Naive B cell (primary cell): Measurements from ENCODE around the gene FUS. TPM values are rescaled to one million over a fixed set of nuclear protein-coding genes. Genes with fewer than 3 reads are reported as not detected.
"Not testable (repeated sequence)": the region's sequence is repeated elsewhere in the genome, so short reads cannot be mapped to it uniquely, and the experiment has no call there.

Experiments
- ATAC-seq, 2 donors: fragments of 150-1000 bp; cut with Tn5 transposase; 2 replicates each; pipeline ENCODE4 v1.10.0; 2021; ENCODE audit warnings: low read depth in 2 of 2, mild to moderate bottlenecking in 2 of 2, moderate library complexity in 2 of 2
- DNase-seq: peaks from one replicate; pipeline ENCODE4 v3.0.0; 2022
- H3K27ac Mint-ChIP-seq, 6 donors: one replicate each; pipeline ENCODE4 v1.8.0; 2020 to 2022; ENCODE audit warnings: mild to moderate bottlenecking in 6 of 6, mixed read lengths in 6 of 6, moderate library complexity in 5 of 6, inconsistent platforms in 2 of 6
- H3K27me3 Mint-ChIP-seq, 3 donors: one replicate each; pipeline ENCODE4 v1.8.0; 2021 to 2022; ENCODE audit warnings: mixed read lengths in 3 of 3, mild to moderate bottlenecking in 1 of 3
- H3K36me3 Mint-ChIP-seq, 2 donors: one replicate each; pipeline ENCODE4 v1.8.0; 2020 to 2022; ENCODE audit warnings: mixed read lengths in 2 of 2, inconsistent platforms in 1 of 2, mild to moderate bottlenecking in 1 of 2
- H3K4me1 Mint-ChIP-seq, 3 donors: one replicate each; pipeline ENCODE4 v1.8.0; 2020 to 2022; ENCODE audit warnings: mixed read lengths in 3 of 3, inconsistent platforms in 1 of 3, mild to moderate bottlenecking in 1 of 3, moderate library complexity in 1 of 3
- H3K4me3 Mint-ChIP-seq, 8 donors: one replicate each; pipeline ENCODE4 v1.8.0; 2020 to 2022; ENCODE audit warnings: mild to moderate bottlenecking in 8 of 8, mixed read lengths in 8 of 8, moderate library complexity in 8 of 8, inconsistent platforms in 2 of 8
- H3K9me3 Mint-ChIP-seq, 7 donors: one replicate each; pipeline ENCODE4 v1.8.0; 2020 to 2022; ENCODE audit warnings: mixed read lengths in 7 of 7, mild to moderate bottlenecking in 5 of 7, inconsistent platforms in 2 of 7, moderate library complexity in 1 of 7
- polyA plus RNA-seq, 6 donors: library from polyadenylated mRNA; unstranded; fragments of 300-500 nt; fragmentation: Illumina TruSeq; gene quantifications; one replicate each; pipeline ENCODE4 v1.2.3, GENCODE V29; 2021; ENCODE audit warnings: low read depth in 6 of 6

The FUS gene
- polyA plus RNA-seq, 6 donors from 2014 or later: 79.0 to 177 (median 145) TPM

DNA sequence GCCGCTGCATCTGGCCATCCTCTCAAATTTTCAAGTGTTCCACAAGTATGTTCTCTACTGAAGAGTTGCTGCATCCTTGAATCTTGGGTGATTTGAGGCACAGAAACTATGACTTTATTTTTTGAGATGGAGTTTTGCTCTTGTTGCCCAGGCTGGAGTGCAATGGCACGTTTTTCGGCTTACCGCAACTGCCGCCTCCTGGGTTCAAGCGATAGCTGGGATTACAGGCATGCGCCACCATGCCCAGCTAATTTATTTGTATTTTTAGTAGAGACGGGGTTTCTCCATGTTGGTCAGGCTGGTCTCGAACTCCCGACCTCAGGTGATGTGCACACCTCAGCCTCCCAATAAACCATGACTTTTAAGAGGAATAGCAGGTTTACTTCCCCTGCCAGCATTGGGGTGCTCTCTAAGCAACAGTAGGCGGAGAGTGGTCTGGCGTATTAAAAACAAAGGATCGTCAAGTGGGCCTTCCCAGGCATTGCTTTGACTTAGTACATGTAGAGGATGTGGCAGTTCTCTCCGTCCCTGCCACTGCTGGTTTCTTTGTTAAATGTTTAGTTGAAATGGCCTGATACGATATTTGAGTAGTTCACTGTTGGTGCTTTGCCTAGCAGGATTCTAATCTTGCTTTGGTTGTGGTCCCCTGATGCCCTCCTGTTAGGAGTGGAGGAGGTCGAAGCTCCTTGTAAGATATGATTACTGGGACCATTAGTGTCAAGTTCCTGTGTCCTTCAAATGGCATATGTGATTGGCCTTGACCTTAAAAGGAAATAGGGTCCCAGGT lies 13.1 kb downstream of the FUS start:
- DNase-seq (no peak), ATAC-seq (no peak)
- H3K4me1 Mint-ChIP-seq: peaks cover 30 to 50% (median 36%) of the 10 kb centered on the region in 3 donors
- H3K36me3 Mint-ChIP-seq: peaks cover 39 to 40% of the 10 kb centered on the region in 2 donors
- H3K4me3 Mint-ChIP-seq: no peak overlapping the region
- H3K27ac Mint-ChIP-seq: peak overlapping the region in 3 of 6 donors; percentile 16 to 73 (median 26)
- H3K9me3 Mint-ChIP-seq: no peaks in the 10 kb centered on the region
- H3K27me3 Mint-ChIP-seq: no peaks in the 10 kb centered on the region

DNA sequence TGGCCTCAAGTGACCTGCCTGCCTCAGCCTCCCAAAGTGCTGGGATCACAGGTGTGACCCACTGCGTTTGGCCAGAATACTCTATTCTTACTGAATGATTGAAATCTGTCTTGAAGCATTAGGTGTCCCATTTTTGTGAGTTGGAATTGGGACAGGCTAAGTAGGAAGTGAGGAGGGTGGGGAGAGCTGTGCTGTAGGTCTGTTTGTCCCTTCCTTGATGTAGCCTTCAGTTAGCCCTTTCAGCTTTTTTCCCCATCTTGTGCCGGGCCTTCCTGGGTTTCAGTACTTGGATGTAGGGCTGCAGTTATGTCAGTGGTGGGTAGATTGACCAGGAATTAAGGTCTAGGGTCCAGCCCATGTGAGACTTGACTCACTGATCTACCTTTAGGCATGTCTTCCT lies 13.9 kb downstream of the FUS start:
- Mint-ChIP-seq H3K4me3 (peak overlapping the region in 1 of 8 donors; percentile 22), H3K27me3 (no peaks in the 10 kb centered on the region), H3K4me1 (peaks cover 34 to 54% (median 41%) of the 10 kb centered on the region in 3 donors), H3K36me3 (peaks cover 32 to 37% of the 10 kb centered on the region in 2 donors), H3K9me3 (no peaks in the 10 kb centered on the region), H3K27ac (peak overlapping the region in 2 of 6 donors; percentile 28 to 72)
- ATAC-seq (no peak), DNase-seq (no peak)

DNA sequence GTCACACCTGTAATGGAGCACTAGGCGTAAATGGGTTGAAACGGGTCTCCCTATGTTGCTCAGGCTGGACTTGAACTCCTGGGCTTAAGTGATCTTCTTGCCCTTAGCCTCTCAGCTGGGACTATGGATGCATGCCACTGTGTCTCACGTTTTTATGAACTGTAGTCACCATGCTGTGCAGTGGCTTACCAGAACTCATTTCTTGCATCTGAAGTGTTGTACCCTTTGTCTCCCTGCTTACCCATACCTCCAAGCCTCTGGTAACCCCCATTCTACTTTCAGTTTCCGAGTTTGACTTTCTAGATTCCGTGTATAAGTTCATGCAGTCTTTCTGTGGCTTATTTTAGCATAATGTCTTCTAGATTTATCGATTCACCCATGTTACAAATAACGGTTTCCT lies 15.0 kb downstream of the FUS start:
- H3K9me3 Mint-ChIP-seq: no peaks in the 10 kb centered on the region
- H3K4me3 Mint-ChIP-seq: peak overlapping the region in 1 of 8 donors; percentile 55
- peaks cover 38 to 58% (median 39%) of the 10 kb centered on the region in 3 donors for H3K4me1 Mint-ChIP-seq
- ATAC-seq (no peak), DNase-seq (no peak)
- no peaks in the 10 kb centered on the region for H3K27me3 Mint-ChIP-seq
- peak overlapping the region in 1 of 6 donors; percentile 54 for H3K27ac Mint-ChIP-seq
- peaks cover 22 to 27% of the 10 kb centered on the region in 2 donors for H3K36me3 Mint-ChIP-seq

DNA sequence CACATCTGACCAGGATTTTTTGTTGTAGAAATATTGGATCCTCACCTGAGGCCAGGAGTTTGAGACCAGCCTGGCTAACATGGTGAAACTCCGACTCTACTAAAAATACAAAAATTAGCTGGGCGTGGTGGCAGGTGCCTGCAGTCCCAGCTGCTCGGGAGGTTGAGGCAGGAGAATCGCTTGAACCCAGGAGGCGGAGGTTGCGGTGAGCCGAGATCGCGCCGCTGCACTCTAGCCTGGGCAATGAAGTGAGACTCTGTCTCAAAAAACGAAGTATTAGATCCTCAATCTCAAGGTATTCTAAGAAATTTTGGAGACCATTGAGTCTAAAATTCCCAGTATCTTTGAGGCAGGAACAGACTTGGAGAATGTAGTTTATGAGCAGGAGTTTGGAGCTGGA lies 15.9 kb downstream of the FUS start:
- DNase-seq, H3K27me3 Mint-ChIP-seq, ATAC-seq, H3K4me3 Mint-ChIP-seq, H3K9me3 Mint-ChIP-seq: not testable (repeated sequence)
- Mint-ChIP-seq H3K27ac (peak overlapping the region in 1 of 6 donors; percentile 24), H3K4me1 (peaks cover 35 to 65% (median 37%) of the 10 kb centered on the region in 3 donors), H3K36me3 (peaks cover 15 to 18% of the 10 kb centered on the region in 2 donors)

DNA sequence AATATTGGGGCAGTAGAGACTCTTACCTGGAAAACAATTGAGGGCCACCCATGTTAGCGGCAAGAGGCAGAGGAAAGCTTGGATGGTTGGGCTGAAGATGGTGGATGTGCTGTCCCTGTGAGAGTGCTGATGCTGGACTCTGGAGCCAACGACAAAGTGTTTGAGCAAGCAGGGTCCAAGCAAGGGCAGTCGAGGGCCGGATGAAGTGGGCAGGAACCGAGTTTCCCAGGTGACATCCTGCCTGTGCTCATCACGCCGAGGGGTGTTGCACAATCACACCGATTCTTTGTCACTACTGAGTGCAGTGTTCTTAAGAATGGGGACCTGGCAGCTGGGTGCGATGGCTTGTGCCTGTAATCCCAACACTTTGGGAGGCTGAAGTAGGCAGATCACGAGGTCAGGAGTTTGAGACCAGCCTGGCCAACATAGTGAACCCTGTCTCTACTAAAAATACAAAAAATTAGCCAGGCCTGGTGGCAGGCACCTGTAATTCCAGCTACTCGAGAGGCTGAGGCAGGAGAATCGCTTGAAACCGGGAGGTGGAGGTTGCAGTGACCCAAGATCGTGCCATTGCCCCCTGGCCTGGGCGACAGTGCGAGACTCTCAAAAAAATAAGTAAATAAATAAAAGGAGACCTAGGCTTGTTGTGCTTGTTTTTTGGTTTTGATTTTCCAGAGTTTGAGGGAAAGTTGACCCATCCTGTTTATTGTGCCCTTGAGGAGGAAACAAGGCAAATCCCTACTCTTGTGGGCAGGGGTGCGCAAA lies 16.6 kb downstream of the FUS start:
- Mint-ChIP-seq H3K27me3 (no peaks in the 10 kb centered on the region), H3K27ac (no peak overlapping the region), H3K4me1 (peaks cover 37 to 68% (median 40%) of the 10 kb centered on the region in 3 donors), H3K4me3 (no peak overlapping the region), H3K9me3 (no peaks in the 10 kb centered on the region), H3K36me3 (peaks cover 11 to 13% of the 10 kb centered on the region in 2 donors)
- ATAC-seq: no peak
- no peak for DNase-seq

DNA sequence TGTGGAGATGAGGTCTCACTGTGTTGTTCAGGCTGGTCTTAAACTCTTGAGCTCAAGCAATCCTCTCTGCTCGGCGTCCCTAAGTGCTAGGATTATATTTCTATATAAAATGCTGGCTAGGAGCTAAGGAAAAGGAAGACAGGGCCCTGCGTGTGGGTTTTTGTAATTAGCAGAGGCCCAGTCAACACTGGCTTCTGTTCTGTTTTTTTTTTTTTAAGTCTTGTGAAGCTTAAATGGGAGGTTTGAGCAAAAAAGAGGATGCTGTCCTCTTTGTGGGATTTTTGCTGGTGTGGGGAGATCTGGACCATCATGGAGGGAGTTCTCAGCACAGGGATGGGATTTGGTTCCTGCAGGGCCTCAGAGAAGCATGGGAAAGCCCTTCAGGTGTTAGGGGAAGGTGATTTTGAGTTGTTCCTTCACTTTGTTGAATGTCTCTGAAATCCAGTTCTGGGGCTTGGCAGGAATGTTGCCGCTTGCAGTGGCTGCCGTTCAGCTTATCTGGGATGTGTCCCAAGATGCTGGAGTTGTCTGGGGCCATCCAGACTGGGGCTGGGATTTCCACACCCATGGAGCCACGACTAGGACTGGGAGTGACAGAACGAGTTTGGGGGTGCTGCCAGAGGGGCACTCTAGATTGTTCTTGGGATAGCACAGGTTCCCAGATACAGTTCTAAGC lies 18.4 kb downstream of the FUS start:
- ATAC-seq (no peak), DNase-seq (no peak)
- H3K27ac Mint-ChIP-seq: peak overlapping the region in 2 of 6 donors; percentile 28 to 43
- H3K36me3 Mint-ChIP-seq: peaks cover 4 to 6% of the 10 kb centered on the region in 2 donors
- peaks cover 39 to 67% (median 43%) of the 10 kb centered on the region in 3 donors for H3K4me1 Mint-ChIP-seq
- no peaks in the 10 kb centered on the region for H3K27me3 Mint-ChIP-seq
- H3K9me3 Mint-ChIP-seq: no peaks in the 10 kb centered on the region
- peak overlapping the region in 1 of 8 donors; percentile 91 for H3K4me3 Mint-ChIP-seq

DNA sequence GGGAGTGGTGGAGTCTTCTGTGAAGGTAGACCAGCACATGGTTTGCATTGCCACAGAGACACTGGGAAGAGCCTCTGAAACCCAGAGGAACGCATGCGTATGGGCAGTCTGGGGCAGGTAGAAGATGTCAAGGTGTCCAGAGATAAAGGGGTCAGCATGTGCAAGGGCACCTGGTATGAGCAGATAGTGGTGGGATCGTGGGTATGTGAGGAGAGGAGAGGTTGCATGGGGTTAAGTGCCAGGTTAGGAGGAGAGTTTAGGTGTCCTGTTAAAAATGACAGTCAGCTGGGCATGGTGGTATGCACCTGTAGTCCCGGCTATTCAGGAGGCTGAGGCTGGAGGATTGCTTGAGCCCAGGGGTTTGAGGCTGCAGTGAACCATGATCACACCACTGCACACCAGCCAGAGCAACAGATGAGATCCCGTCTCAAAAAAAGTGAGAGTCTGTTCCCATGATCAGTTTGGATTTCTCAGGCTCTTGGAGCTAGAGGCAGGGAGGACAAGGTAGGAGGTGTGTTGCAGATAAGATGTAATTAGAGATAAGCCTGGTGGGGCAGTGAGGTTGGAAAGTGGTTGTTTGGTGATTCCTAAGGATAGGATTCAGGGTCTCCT lies 19.6 kb downstream of the FUS start:
- H3K27me3 Mint-ChIP-seq: no peaks in the 10 kb centered on the region
- H3K4me3 Mint-ChIP-seq: peak overlapping the region in 6 of 8 donors; percentile 2 to 95 (median 60)
- no peaks in the 10 kb centered on the region for H3K36me3 Mint-ChIP-seq
- ATAC-seq (no peak), DNase-seq (no peak)
- peak overlapping the region in 2 of 6 donors; percentile 7 to 86 for H3K27ac Mint-ChIP-seq
- peaks cover 40 to 73% (median 48%) of the 10 kb centered on the region in 3 donors for H3K4me1 Mint-ChIP-seq
- no peaks in the 10 kb centered on the region for H3K9me3 Mint-ChIP-seq

DNA sequence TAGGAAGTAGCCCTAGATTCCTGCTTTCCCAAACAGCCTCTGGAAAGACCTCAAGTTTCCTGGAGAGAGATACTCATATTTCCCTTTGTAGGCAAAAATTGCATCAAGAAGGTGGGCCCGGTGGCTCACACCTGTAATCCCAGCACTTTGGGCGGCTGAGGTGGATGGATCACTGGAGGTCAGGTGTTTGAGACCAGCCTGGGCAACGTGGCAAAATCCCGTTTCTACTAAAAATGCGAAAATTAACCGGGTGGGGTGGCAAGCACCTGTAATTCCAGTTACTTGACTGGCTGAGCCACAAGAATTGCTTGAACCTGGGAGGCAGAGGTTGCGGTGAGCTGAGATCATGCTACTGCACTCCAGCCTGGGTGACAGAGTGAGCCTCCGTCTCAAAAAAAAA lies 20.2 kb downstream of the FUS start:
- H3K4me3 Mint-ChIP-seq: peak overlapping the region in 6 of 8 donors; percentile 2 to 95 (median 60)
- peak overlapping the region in 1 of 6 donors; percentile 26 for H3K27ac Mint-ChIP-seq
- not testable (repeated sequence) for H3K9me3 Mint-ChIP-seq, ATAC-seq, H3K27me3 Mint-ChIP-seq, DNase-seq, H3K36me3 Mint-ChIP-seq
- peaks cover 45 to 74% (median 54%) of the 10 kb centered on the region in 3 donors for H3K4me1 Mint-ChIP-seq

DNA sequence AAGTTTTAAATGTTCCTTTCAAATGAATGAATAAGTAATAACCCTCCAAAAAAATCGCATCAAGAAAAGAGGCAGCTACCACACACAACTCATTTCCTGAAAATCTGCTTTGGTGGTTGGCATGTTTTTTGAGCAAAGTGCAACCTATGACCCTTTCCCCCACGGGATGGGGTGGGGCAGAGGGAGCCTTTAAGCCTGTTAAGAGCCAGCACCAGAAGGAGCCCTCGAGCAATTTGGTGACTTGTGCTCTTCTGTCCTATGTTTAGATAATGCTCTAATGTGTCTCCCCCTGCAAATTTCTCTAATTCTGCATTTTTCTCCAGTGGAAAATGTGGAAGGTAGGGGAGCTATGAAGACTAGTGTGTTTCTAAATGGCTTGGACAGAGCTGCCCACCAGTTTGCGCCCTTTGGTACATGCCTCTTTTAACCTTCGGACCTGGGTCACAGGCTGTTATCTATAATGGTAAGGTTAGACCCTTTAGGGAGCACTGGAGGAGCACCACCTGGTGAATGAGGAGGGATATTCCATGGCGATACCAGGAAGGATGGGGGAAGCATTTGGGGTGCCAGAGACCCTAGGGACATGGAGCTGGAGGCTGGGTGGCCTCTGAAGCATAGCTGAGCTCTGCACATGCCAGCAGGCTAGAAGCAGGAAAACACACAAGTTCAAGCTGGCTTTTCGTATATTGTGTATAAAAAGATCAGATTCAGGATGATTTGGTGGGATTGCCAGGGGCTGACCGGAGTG lies 21.1 kb downstream of the FUS start:
- Mint-ChIP-seq H3K27ac (peak overlapping the region in 5 of 6 donors; percentile 51 to 90 (median 86)), H3K4me1 (peaks cover 52 to 76% (median 60%) of the 10 kb centered on the region in 3 donors), H3K4me3 (peak overlapping the region; percentile 90 to 97 (median 92)), H3K27me3 (no peaks in the 10 kb centered on the region), H3K9me3 (no peaks in the 10 kb centered on the region), H3K36me3 (no peaks in the 10 kb centered on the region)
- ATAC-seq (peak; percentile 21 to 29), DNase-seq (peak; percentile 39)

DNA sequence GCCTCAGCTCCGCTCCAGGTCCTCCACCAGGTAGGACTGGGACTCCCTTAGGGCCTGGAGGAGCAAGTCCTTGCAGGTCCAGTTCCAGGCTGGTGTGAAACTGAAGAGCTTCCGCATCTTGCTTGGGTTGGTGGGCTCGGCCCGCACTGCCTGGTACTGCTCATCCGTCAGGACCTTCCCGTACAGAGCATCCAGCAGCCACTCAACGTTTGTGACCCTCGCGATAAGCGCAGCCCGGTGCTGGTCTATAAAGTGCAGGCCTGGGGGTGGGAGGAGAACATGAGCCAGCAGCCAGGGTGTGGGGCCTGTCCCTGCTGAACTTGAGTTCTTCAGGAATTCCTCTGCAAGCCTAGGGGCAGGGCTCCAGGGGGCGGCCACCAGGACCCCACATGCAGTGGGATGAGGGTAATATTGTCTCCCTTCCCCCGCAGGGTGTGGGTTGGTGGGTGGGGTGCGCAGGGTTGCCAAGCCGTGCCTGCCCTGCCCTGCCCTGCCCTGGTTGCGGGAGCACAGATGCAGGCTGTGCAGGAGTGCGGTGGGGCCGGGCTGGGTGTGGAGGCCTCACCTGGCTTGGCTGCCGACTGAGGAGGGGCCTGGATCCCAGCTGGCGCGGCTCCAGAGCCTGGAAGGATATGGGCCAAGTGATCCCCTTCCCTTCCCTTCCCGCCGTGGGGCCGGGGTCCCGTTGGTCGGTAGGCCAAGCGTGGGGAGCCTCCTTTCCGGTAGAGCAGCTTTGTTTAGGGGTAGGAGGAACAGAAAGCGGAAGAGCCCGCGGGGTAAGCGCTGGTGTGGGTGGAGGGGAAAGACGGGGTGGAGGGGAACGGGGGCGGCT lies 21.9 kb downstream of the FUS start:
- H3K4me3 Mint-ChIP-seq: peak overlapping the region; percentile 90 to 97 (median 92)
- ATAC-seq (peak; percentile 87 to 88), DNase-seq (peak; percentile 78)
- H3K27me3 Mint-ChIP-seq: no peaks in the 10 kb centered on the region
- peak overlapping the region in 5 of 6 donors; percentile 80 to 93 (median 90) for H3K27ac Mint-ChIP-seq
- H3K36me3 Mint-ChIP-seq: no peaks in the 10 kb centered on the region
- no peaks in the 10 kb centered on the region for H3K9me3 Mint-ChIP-seq
- peaks cover 55 to 76% (median 60%) of the 10 kb centered on the region in 3 donors for H3K4me1 Mint-ChIP-seq

DNA sequence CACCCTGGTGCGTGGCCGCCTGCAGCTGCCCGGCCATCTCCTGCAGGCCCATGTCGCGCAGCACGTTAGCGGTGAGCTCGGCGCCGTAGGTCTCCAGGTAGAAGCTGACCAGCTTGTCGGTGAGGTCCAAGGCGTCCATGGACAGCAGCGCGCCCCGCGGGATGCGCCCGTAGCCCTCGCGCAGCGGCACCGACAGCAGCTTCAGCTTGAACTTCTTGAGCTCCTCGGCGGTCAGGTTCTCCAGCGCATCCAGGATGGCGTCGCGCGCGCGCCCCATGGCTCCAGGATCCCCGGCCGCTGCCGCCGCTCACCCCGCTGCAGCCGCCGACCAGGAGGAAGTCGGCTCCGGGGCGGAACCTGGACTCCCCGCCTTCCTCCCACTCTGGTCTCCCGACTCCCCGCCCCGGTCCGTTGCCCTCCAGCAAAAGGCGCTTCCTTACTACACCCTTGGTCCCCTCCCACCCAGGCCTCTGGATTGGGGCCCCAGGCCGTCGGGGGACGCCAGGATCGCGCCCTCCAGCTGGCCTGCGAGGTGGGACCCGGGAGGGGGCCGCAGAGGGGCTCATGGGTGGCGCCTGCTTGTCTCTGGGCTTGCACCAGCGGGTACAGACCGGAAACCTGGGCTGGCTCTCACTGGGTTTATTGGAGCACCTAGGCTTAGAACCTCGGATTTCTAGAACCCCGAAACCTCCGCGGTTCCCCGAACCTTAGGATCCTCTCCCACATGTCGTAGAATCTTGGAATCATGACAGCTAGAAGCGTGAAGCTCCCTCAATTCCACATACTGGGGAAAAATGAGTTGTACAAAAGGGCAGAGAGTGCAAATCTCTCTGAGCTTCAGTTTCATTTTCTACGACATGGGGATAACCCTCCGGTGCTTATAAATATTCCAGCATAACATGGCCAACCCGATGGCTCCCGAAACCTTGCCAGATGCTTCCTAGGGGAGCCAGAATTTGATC lies 22.8 kb downstream of the FUS start, which contains the start of gene PYCARD:
Gene PYCARD (minus strand): TSS at position 347 of the 962 bp plus-strand sequence. CDS start 70 bp downstream, at position 277.
- ATAC-seq (peak; percentile 41 to 47), DNase-seq (no peak)
- Mint-ChIP-seq H3K36me3 (no peaks in the 10 kb centered on the region), H3K9me3 (no peaks in the 10 kb centered on the region), H3K27me3 (no peaks in the 10 kb centered on the region), H3K4me3 (peak within 1 kb of the TSS; percentile 90 to 97 (median 92)), H3K4me1 (peaks cover 55 to 70% (median 60%) of the 10 kb centered on the region in 3 donors), H3K27ac (peak within 1 kb of the TSS; percentile 80 to 95 (median 92))
